ENCODE data around the gene COQ6.

The COQ6 gene

DNA sequence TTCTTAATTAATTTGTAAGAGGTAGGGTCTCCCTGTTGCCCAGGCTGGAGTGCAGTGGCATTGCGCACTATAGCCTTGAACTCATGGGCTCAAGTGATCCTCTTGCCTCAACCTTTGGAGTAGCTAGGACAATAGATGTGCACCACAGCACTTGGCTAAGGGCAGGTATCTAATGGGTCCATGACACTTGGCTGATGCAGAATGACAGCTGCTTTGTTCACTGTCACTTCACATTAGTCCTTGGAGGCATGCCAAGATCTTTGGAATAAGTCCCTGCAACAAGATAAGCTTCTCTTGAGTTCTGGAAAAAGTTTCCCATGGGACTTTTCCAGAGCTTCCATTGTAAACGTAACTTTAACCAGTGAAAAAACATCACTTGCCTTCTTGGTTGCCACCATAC, 23.4 kb downstream of the COQ6 start:
- no peak for TF ChIP-seq EP300 (IDR thresholded peaks at IDR 0.05; ENCODE audit: borderline replicate concordance)
- no peak for TF ChIP-seq TCF12 (IDR thresholded peaks at IDR 0.05; ENCODE audit: low read depth)
- TF ChIP-seq, protein P1, sequence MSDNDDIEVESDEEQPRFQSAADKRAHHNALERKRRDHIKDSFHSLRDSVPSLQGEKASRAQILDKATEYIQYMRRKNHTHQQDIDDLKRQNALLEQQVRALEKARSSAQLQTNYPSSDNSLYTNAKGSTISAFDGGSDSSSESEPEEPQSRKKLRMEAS (IDR thresholded peaks at IDR 0.05), result no peak
- no peak for TF ChIP-seq FOXM1 (IDR thresholded peaks at IDR 0.05; ENCODE audit: borderline replicate concordance, low read depth)
- TF ChIP-seq TEAD4 (IDR thresholded peaks at IDR 0.05), result no peak
- TF ChIP-seq TAF1 (IDR thresholded peaks at IDR 0.05; ENCODE audit: low read depth), result no peak

GRCh38 chr14:73976125-73976524, 26.0 kb downstream of the COQ6 start:
- TF ChIP-seq EGR1 (IDR thresholded peaks at IDR 0.05) (no peak), FOXM1 (IDR thresholded peaks at IDR 0.05; ENCODE audit: borderline replicate concordance, low read depth) (no peak), EP300 (IDR thresholded peaks at IDR 0.05; ENCODE audit: borderline replicate concordance) (no peak), TCF12 (IDR thresholded peaks at IDR 0.05; ENCODE audit: low read depth) (no peak), ZBTB7A (IDR thresholded peaks at IDR 0.05; ENCODE audit: low read depth) (no peak), YY1 (IDR thresholded peaks at IDR 0.05; ENCODE audit: low read depth) (no peak), TEAD4 (IDR thresholded peaks at IDR 0.05) (no peak), TAF1 (IDR thresholded peaks at IDR 0.05; ENCODE audit: low read depth) (no peak), RAD21 (IDR thresholded peaks at IDR 0.05; ENCODE audit: low read depth) (no peak), CEBPB (IDR thresholded peaks at IDR 0.05) (no peak), CREB1 (IDR thresholded peaks at IDR 0.05; ENCODE audit: low read depth) (no peak), NFIC (IDR thresholded peaks at IDR 0.05) (no peak)
- TF ChIP-seq, protein P2, sequence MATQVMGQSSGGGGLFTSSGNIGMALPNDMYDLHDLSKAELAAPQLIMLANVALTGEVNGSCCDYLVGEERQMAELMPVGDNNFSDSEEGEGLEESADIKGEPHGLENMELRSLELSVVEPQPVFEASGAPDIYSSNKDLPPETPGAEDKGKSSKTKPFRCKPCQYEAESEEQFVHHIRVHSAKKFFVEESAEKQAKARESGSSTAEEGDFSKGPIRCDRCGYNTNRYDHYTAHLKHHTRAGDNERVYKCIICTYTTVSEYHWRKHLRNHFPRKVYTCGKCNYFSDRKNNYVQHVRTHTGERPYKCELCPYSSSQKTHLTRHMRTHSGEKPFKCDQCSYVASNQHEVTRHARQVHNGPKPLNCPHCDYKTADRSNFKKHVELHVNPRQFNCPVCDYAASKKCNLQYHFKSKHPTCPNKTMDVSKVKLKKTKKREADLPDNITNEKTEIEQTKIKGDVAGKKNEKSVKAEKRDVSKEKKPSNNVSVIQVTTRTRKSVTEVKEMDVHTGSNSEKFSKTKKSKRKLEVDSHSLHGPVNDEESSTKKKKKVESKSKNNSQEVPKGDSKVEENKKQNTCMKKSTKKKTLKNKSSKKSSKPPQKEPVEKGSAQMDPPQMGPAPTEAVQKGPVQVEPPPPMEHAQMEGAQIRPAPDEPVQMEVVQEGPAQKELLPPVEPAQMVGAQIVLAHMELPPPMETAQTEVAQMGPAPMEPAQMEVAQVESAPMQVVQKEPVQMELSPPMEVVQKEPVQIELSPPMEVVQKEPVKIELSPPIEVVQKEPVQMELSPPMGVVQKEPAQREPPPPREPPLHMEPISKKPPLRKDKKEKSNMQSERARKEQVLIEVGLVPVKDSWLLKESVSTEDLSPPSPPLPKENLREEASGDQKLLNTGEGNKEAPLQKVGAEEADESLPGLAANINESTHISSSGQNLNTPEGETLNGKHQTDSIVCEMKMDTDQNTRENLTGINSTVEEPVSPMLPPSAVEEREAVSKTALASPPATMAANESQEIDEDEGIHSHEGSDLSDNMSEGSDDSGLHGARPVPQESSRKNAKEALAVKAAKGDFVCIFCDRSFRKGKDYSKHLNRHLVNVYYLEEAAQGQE (IDR thresholded peaks at IDR 0.05; ENCODE audit: low read depth), result no peak
- TF ChIP-seq, protein P3, sequence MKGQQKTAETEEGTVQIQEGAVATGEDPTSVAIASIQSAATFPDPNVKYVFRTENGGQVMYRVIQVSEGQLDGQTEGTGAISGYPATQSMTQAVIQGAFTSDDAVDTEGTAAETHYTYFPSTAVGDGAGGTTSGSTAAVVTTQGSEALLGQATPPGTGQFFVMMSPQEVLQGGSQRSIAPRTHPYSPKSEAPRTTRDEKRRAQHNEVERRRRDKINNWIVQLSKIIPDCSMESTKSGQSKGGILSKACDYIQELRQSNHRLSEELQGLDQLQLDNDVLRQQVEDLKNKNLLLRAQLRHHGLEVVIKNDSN (IDR thresholded peaks at IDR 0.05), result no peak
- TF ChIP-seq, protein P1 (IDR thresholded peaks at IDR 0.05), result no peak

DNA sequence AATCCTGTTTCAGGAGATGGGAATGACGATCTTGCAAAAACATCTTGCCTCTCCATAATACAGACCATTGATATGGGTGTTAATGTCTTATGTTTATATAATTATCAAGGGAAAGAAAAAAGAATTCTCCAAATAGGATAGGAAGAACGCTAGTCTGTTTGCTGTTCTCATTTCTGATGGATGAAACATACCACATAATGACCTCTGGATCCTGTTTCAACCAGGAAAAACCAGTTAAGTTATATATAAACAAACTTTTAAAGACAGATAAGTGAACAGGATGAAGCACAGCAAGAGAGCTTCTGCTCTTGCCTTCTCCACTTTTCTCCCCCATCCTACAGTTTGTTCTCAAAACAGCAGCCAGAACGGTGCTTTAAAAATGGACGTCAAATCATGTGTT, 27.8 kb downstream of the COQ6 start:
- TF ChIP-seq ZBTB7A (IDR thresholded peaks at IDR 0.05; ENCODE audit: low read depth), result no peak

DNA sequence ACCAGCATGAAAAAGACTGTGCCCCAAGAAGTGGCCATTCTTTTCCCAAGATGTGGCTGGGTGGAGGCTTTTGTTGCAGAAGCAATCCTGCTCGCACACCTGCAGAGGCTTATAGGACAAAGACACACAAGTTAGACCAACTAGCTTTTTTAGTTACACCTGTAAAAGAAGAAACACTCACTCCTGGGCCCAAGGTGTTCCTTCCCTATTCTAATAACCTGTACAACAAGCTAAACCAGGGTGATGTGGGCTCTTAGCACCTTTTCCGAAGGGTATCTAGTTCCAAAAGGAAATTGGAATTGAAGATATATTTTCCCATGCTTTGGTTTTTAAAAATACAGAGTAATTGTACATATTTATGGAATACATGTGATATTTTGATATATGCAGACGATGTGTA, 38.0 kb downstream of the COQ6 start:
- TF ChIP-seq TCF12 (IDR thresholded peaks at IDR 0.05; ENCODE audit: low read depth), result no peak
- TF ChIP-seq TAF1 (IDR thresholded peaks at IDR 0.05; ENCODE audit: low read depth), result no peak
- no peak for TF ChIP-seq CEBPB (IDR thresholded peaks at IDR 0.05)
- no peak for TF ChIP-seq TEAD4 (IDR thresholded peaks at IDR 0.05)
- TF ChIP-seq NFIC (IDR thresholded peaks at IDR 0.05), result no peak
- no peak for TF ChIP-seq RAD21 (IDR thresholded peaks at IDR 0.05; ENCODE audit: low read depth)
- TF ChIP-seq EGR1 (IDR thresholded peaks at IDR 0.05), result no peak
- no peak for TF ChIP-seq FOXM1 (IDR thresholded peaks at IDR 0.05; ENCODE audit: borderline replicate concordance, low read depth)
- TF ChIP-seq, protein P3 (IDR thresholded peaks at IDR 0.05), result no peak
- TF ChIP-seq, protein P2 (IDR thresholded peaks at IDR 0.05; ENCODE audit: low read depth), result no peak
- no peak for TF ChIP-seq YY1 (IDR thresholded peaks at IDR 0.05; ENCODE audit: low read depth)
- TF ChIP-seq, protein P1 (IDR thresholded peaks at IDR 0.05), result no peak
- TF ChIP-seq EP300 (IDR thresholded peaks at IDR 0.05; ENCODE audit: borderline replicate concordance), result no peak

DNA sequence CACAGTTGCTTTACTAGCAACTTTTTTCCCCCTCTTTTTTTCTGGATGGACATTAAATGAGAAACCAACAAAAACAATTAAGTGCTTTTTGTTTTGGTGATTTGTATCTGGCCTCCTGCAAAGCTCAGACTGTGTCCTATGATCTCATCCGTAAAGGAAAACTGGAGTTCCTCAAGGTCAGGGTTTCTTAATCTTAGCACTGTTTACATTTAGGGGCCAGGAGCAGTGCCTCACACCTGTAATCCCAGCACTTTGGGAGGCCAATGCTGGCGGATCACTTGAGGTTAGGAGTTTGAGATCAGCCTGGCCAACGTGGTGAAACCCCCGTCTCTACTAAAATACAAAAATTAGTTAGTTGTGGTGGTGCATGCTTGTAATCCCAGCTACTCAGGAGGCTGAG, 41.0 kb downstream of the COQ6 start:
- TF ChIP-seq ZBTB7A (IDR thresholded peaks at IDR 0.05; ENCODE audit: low read depth) (no peak), CREB1 (IDR thresholded peaks at IDR 0.05; ENCODE audit: low read depth) (no peak), EGR1 (IDR thresholded peaks at IDR 0.05) (no peak)
- TF ChIP-seq, protein P2 (IDR thresholded peaks at IDR 0.05; ENCODE audit: low read depth), result no peak
